ENCODE data around the gene MROH8. TPM values are rescaled to one million over a fixed set of nuclear protein-coding genes. Genes with fewer than 3 reads are reported as not detected.

MROH8 gene
- polyA plus RNA-seq, 1 donor from 2014 or later = 3.2 TPM

- Histone ChIP-seq H3K27ac (ENCODE audit: low read length) (no peak overlapping the region), H3K9me2 (ENCODE audit: insufficient read depth, low read length) (no peaks in the 10 kb centered on the region), H3K79me2 (replicated peaks; ENCODE audit: insufficient read depth, low read length) (no peaks in the 10 kb centered on the region), H2AFZ (ENCODE audit: low read depth, low read length) (no peak overlapping the region), H3K9me3 (ENCODE audit: low read length) (no peaks in the 10 kb centered on the region), H3K9ac (ENCODE audit: low read length) (no peak overlapping the region), H4K20me1 (ENCODE audit: insufficient read depth) (no peaks in the 10 kb centered on the region), H3F3A (ENCODE audit: insufficient read depth, low read length, poor library complexity, severe bottlenecking) (peaks cover 4% of the 10 kb centered on the region), H3K4me2 (ENCODE audit: low read length) (no peak overlapping the region), H3K36me3 (ENCODE audit: insufficient read depth, low read length) (peaks cover 18% of the 10 kb centered on the region), H3K4me3 (ENCODE audit: low read length) (no peak overlapping the region), H3K27me3 (ENCODE audit: insufficient read depth, low read depth, low read length) (no peaks in the 10 kb centered on the region)
- TF ChIP-seq MXI1 (conservative IDR thresholded peaks at IDR 0.05; ENCODE audit: poor library complexity, severe bottlenecking) = no peak
- TF ChIP-seq CTCF (IDR thresholded peaks at IDR 0.05; ENCODE audit: poor library complexity, severe bottlenecking) = no peak
- no peak for TF ChIP-seq POLR2AphosphoS5 (IDR thresholded peaks at IDR 0.05)
- TF ChIP-seq EP300 (conservative IDR thresholded peaks at IDR 0.05; ENCODE audit: poor library complexity, severe bottlenecking) = no peak
- no peak for TF ChIP-seq RAD21 (conservative IDR thresholded peaks at IDR 0.05)
- TF ChIP-seq EZH2 (IDR thresholded peaks at IDR 0.05; ENCODE audit: borderline replicate concordance, insufficient read depth, low read length, poor library complexity, severe bottlenecking) = no peak
- TF ChIP-seq TAF1 (IDR thresholded peaks at IDR 0.05; ENCODE audit: low read depth) = no peak
- no peak for TF ChIP-seq SMC3 (conservative IDR thresholded peaks at IDR 0.05; ENCODE audit: poor library complexity)
- no peak for TF ChIP-seq REST (IDR thresholded peaks at IDR 0.05; ENCODE audit: borderline replicate concordance)
Measured at GRCh38 chr20:37209661-37210314, 30.4 kb upstream of the MROH8 start.

- Histone ChIP-seq H3K9me3 (ENCODE audit: low read length) (no peaks in the 10 kb centered on the region), H3K79me2 (replicated peaks; ENCODE audit: insufficient read depth, low read length) (no peaks in the 10 kb centered on the region), H3K4me3 (ENCODE audit: low read length) (no peak overlapping the region), H3K36me3 (ENCODE audit: insufficient read depth, low read length) (peaks cover 24% of the 10 kb centered on the region), H3K27me3 (ENCODE audit: insufficient read depth, low read depth, low read length) (peaks cover 3% of the 10 kb centered on the region), H4K20me1 (ENCODE audit: insufficient read depth) (no peaks in the 10 kb centered on the region), H3K9ac (ENCODE audit: low read length) (no peak overlapping the region), H3K27ac (ENCODE audit: low read length) (no peak overlapping the region), H2AFZ (ENCODE audit: low read depth, low read length) (no peak overlapping the region), H3K4me2 (ENCODE audit: low read length) (no peak overlapping the region), H3F3A (ENCODE audit: insufficient read depth, low read length, poor library complexity, severe bottlenecking) (peaks cover 9% of the 10 kb centered on the region), H3K9me2 (ENCODE audit: insufficient read depth, low read length) (no peaks in the 10 kb centered on the region)
- no peak for TF ChIP-seq POLR2AphosphoS5 (IDR thresholded peaks at IDR 0.05)
- no peak for TF ChIP-seq RAD21 (conservative IDR thresholded peaks at IDR 0.05)
- TF ChIP-seq EZH2 (IDR thresholded peaks at IDR 0.05; ENCODE audit: borderline replicate concordance, insufficient read depth, low read length, poor library complexity, severe bottlenecking) = no peak
- TF ChIP-seq EP300 (conservative IDR thresholded peaks at IDR 0.05; ENCODE audit: poor library complexity, severe bottlenecking) = no peak
- no peak for TF ChIP-seq REST (IDR thresholded peaks at IDR 0.05; ENCODE audit: borderline replicate concordance)
- no peak for TF ChIP-seq TAF1 (IDR thresholded peaks at IDR 0.05; ENCODE audit: low read depth)
- no peak for TF ChIP-seq SMC3 (conservative IDR thresholded peaks at IDR 0.05; ENCODE audit: poor library complexity)
- TF ChIP-seq MXI1 (conservative IDR thresholded peaks at IDR 0.05; ENCODE audit: poor library complexity, severe bottlenecking) = no peak
- TF ChIP-seq CTCF (IDR thresholded peaks at IDR 0.05; ENCODE audit: poor library complexity, severe bottlenecking) = no peak
Measured at GRCh38 chr20:37209193-37209592, 29.8 kb upstream of the MROH8 start.
